Ureter (tissue), 1 donor: ENCODE measurements around the gene ARFGAP1. TPM values are rescaled to one million over a fixed set of nuclear protein-coding genes. Genes with fewer than 3 reads are reported as not detected.
"Not testable (repeated sequence)": the region's sequence is repeated elsewhere in the genome, so short reads cannot be mapped to it uniquely, and the experiment has no call there.

Source experiments
- DNase-seq: peaks from one replicate; pipeline ENCODE4 v3.0.0-alpha.2; 2020; ENCODE audit warnings: low spot score
- total RNA-seq: library from RNA; stranded (reverse); gene quantifications from one replicate; pipeline ENCODE4 v1.2.4, GENCODE V29; 2023
- donor health status: DM: yes; HTN: yes; CAD: no.

Gene ARFGAP1
- total RNA-seq, 1 donor from 2014 or later, result 94.8 TPM

DNA sequence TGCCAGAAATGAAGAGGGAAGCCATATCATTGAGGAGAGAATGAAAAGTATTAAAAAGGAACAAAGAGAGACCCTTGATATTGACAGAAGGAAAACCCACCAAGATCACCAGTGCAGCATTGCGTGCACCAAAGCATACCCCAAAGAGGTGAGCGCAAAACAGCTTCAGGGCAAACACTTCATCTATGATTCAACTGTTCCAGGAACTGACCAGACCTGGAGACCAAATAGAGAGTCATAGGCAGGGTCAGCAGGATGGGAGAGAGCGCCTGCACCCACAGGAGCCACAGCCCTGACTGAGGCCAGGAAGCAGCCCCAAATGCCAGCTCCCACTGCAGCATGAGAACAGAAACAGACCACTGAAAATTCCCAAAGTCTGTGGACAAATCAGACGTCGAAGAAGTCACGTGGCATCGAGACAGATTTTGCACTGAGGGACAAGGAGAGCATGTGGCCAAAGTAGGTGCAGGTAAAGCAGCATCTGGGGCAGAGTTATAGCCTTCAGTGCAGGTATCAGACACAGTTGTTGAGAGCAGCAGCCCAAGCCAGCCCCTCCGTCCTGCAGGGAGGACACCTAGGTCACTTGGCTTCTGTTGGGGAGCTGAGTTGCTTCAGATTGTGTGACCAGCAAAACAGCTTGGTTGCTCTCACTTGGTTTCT, 59.3 kb downstream of the ARFGAP1 start:
- no peak for DNase-seq

GRCh38 chr20:63332488-63333240, 60.1 kb downstream of the ARFGAP1 start:
- no peak for DNase-seq

GRCh38 chr20:63333241-63333836, 60.7 kb downstream of the ARFGAP1 start:
- DNase-seq, result no peak

DNA sequence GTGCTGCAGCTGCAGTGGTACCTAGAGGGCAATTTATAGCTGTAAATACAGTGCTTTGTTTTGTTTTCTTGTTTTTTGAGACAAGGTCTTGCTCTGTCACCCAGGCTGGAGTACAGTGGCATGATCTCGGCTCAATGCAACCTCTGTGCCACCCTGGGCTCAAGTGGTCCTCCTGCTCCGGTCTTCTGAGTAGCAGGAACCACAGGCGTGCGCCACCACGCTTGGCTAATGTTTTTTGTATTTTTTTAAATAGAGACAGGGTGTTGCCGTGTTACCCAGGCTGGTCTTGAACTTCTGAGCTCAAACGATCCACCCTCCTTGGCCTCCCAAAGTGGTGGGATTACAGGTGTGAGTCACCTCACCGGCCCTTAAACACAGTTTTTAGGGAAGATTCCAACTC, 61.7 kb downstream of the ARFGAP1 start:
- DNase-seq, result no peak

DNA sequence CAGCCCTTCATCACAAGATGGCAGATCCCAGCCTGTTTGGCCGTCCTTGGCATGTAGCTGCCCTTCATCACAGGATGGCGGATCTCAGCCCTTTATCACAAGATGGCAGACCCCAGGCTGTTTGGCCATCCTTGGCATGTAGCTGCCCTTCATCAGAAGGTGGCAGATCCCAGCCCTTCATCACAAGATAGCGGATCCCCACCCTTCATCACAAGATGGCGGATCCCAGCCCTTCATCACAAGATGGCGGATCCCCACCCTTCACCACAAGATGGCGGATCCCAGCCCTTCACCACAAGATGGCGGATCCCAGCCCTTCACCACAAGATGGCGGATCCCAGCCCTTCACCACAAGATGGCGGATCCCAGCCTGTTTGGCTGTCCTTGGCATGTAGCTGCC, 62.4 kb downstream of the ARFGAP1 start:
- DNase-seq, result not testable (repeated sequence)

- no peak for DNase-seq
These were observed 63.1 kb downstream of the ARFGAP1 start for GRCh38 chr20:63335711-63336110.

GRCh38 chr20:63336232-63336752, 63.7 kb downstream of the ARFGAP1 start:
- no peak for DNase-seq

DNA sequence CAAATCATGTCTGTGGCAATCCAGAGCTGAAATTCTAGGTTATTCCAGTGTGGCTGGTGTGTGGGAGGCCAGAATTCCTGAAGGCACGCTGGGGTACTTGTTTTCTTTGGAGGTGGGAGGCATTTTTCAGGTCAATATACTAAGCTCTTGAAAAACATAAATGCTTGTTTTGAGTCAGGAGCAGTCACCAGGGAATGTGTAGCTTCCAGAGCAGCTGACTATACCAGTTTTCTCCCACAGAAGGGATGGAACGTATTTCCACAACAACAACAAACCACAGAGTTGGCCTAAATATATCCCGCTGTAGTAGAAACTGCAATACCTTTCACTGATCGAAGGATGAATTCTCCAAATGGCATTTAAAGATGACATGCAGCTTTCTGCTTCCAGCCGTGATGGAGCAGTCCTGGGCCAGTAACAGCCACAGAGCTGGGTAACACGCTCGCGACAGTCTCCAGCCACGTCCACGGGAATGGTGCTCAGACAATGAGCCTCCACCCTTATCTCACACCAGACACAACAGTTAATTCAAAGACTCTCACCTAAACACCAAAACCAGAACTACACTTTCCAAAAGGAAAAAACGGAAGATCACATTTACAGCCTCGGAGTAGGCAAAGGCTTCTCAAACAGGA, 65.3 kb downstream of the ARFGAP1 start:
- no peak for DNase-seq

Other genes starting within 250 kb of the ARFGAP1 start
- gene YTHDF1, start 56.7 kb upstream of the ARFGAP1 start, total RNA-seq, result 36.3 TPM
- 0.60 TPM for gene BIRC7, start 36.9 kb upstream of the ARFGAP1 start, total RNA-seq
- not detected for gene NKAIN4, start 18.4 kb upstream of the ARFGAP1 start, total RNA-seq
- gene COL20A1, start 20.4 kb downstream of the ARFGAP1 start, total RNA-seq, result not detected
- gene CHRNA4, start 88.5 kb downstream of the ARFGAP1 start, total RNA-seq, result not detected
- gene KCNQ2, start 199.8 kb downstream of the ARFGAP1 start, total RNA-seq, result not detected
- 20.2 TPM for gene EEF1A2, start 226.3 kb downstream of the ARFGAP1 start, total RNA-seq
- gene PPDPF, start 248.0 kb downstream of the ARFGAP1 start, total RNA-seq, result 507 TPM